ENCODE data around the gene GSTA5.
"Not testable (repeated sequence)": the region's sequence is repeated elsewhere in the genome, so short reads cannot be mapped to it uniquely, and the experiment has no call there.

Gene GSTA5

DNA sequence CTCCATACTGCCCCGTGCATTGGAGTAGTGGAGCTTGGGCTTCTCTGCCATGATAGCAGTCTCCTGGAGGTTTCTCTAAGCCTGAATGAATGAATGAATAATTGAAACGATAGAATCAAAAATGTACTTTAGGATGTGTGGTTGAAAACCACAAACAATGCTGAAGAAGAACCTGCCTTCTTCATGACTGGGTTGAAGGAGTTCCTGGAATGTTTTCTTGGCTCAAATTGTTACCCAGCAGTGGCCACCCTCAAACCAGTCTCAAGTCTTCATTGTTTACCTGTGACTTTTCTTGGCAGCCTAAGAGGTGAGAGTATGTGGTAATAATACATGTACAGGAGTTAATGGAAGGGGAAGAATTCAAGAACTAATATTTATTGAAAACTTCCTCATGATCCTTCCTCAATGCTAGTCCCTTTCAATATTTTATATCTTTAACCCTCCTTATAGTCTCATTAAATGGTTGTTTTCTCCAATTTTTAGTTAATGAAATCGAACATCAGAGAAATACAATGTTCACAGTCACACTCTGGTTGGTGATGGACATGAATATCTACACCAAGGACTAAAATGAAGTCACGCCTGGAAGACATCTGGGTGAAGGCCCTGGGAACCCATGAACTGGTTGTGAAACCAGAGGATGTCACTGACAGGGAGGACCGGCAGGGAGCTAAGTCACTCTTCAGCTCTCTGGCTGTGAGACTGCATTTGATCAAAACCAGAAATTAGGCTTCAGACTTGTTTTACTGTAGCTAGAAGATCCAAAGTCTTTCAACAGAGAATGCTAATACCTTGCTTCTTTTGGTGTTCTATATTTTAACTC is at the start of gene GSTA5:
Gene GSTA5, minus strand, starts transcription at position 51 of the 823 bp plus-strand sequence.
- DNase-seq, result no peak

DNA sequence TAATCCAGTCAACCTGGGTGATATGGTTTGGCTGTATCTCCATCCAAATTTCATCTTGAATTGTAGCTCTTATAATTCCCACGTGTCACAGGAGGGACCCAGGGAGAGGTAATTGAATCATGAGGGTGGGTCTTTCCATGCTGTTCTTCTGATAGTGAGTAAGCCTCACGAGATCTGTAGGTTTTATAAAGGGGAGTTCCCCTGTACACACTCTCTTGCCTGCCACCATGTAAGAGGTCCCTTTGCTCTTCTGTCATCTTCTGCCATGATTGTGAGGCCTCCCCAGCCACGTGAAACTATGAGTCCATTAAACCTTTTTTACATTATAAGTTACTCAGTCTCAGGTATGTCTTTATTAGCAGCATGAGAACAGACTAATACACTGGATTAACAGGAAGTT is 49.4 kb upstream of the GSTA5 start:
- no peak for DNase-seq

DNA sequence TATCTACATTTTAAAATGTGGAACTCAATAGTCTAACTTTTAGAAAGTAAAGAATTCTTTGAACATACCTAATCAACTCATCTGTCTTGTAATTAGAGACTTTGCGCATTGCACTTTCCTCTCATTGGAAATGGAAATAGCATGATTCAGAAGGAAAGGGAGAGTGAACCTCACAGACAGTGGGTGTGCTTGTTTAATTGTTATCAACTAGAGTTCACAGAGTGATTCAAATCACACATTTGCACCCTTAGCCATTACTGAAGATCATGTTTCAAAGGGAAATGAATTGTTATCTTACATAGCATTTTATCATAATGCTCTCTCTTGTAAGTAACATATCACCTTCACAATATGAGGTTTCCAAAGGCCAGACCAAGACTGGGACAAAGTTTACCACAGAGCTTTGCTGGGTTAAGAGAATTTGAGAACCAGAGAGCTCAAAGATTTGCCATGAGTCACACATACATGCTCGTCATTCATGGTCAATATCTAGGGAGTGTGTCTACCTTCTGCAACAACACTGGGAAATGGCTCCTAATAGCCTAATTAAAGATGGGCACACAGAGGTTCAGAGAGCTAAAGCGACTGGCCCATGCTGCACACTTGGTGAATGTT is 47.4 kb upstream of the GSTA5 start:
- DNase-seq, result no peak

DNA sequence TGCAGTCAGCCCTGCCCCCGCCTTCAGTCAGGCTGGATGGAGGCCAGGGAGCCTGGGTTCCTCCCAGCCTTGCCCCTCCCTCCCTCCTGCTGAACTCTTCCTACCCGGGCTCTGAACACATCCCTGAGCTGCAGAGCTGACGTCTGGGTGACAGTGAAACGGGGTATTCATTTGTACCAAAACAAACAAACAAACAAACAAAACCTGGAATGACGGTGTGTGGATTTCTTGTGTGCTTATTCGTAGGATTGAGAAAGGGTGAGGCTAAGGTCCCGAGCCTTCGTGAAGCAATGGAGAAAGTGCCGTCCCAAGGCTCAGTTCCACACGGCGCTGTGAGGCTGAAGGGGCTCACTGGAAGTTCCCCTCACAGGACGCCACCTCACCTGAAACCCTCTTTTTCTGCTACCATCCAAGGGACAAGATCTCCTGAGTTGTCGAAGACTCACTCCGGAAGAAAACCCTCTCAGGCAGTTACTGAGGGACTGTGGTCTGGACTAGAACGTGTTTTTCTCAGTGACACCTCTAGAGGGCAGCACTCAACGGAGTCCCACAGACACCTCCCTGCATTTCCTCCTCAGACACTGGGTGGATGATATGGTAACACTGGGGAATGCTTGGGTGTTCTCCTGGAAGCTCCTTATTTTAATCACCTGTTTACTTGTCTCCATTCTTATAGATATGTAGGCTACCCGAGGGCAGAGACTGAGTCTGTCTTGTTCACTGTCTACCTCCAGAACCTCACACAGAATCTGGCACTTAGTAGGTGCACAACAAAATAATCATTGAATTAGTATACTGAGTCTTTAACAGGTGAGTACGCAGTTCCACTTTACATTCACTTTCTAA is 41.6 kb upstream of the GSTA5 start:
- peak; percentile 36 to 59 for DNase-seq

DNA sequence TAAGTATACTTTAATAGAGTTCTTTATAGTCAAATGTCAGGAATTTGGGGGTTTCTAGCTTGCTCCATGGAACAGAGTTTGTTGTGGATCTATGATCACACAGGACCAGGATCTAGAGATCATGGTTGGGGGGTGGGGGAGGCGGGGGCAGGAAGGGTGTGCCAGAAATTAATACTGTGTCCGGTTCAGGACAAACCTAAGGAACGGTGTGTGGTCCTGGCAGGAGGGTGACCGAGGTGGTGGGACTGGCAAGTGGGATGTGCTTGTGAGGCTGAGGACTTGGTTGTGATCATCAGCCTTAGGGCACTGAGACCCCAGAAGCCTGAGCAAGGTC is 41.0 kb upstream of the GSTA5 start:
- DNase-seq, result no peak

DNA sequence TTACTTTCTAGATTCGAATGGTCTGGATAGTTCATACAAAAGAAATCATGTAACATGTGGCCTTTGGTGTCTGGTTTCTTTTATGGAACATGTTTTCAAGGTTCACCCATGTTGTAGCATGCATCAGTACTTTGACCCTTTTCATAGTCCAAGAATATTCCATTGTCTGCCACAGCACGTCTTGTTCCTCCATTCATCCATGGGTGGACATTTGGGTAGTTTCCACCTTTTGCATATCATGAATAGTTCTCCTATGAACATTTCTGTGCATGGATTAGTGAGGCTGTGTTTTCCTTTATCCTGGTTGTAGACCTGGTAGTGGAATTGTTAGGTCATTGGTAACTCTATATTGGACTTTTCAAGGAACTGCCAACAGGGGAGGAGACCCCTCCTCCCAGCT is 37.2 kb upstream of the GSTA5 start:
- DNase-seq, result no peak

DNA sequence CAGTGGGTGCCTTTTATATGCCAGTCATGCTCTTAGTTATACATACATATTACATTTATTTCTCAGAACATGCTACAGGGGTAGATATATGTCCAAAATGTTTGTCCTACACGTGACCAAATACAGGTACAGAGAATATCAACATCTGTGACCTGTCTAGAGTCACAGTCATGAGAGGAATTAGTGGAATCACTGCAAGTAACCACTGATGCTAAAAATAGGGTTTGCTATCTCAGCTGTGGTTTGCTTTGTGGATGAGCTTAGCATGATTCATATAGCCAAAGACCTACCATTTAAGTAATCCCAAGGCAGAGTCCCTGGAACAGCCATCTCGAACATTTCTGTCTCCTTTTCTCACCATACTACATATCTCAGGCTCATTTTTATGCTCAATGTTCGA is 36.6 kb upstream of the GSTA5 start:
- DNase-seq, result no peak

DNA sequence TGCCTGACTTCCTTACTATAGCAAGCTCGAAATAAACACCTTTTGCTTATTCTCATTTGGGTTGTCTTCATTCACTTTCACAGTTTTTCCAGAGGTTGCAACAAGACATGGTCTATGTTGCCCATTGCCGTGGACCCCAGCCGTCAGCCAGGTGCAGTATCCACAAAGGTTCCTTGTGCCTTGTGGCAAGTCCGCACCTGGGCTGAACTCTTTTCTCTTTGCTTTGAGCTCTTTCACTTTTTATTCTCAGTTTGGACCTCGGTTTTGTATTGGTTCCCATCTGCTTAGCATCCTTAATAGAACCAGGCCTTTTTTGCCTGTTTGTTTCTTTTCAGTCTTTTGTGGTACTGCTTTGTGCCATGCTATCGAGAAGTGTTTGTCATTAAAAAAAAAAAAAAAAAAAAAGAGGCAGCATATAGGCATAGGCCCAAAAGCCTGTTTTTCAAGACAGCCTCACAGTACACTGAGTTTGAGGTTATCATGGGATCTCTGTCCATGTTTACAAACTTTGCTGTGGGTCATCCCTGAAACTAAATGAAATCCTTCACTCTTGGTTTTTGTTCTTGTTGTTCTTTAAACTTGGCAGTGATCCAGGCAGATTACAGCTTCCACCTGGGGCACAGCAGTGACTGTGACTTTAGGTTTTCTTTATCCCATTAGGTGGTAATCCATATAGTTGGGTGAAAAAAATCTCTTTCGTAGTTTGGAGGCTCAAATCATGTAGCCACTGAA is 35.6 kb upstream of the GSTA5 start:
- no peak for DNase-seq

DNA sequence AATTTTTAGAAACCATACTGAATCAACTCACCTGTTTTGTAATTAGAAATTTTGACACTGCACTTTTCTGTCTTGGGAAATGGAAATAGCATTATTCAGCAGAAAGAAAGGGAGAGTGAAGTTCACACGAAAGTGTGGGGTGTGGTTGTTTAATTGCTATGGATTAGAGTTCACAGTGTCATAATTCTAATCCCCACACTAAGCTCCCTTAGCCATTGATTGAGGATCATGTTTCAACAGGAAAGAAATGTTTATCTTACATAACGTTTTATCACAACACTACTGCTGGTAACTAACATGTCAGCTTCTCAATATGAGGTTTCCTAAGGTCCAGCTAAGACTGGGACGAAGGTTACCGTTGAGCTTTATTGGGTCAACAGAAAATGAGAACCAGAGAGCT is 31.4 kb upstream of the GSTA5 start:
- DNase-seq, result no peak

DNA sequence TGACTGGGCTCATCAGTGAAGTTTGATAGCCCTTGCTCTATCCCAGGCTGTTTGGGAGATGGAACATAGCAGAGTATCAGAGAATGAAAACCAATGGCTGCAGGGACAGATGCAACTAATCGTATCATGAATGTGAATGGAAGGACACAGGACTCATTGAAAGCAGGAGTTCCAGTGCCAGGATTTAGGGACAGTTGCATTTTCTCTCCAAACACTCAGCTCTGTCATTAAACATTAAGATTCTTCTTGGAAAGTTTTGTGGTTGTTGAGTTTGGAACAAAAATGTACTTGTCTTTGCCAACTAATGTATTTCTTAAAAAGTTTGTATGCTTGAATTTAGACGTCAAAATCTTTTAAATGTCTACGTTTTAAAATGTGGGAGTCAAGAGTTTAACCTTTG is 31.0 kb upstream of the GSTA5 start:
- DNase-seq, result no peak

DNA sequence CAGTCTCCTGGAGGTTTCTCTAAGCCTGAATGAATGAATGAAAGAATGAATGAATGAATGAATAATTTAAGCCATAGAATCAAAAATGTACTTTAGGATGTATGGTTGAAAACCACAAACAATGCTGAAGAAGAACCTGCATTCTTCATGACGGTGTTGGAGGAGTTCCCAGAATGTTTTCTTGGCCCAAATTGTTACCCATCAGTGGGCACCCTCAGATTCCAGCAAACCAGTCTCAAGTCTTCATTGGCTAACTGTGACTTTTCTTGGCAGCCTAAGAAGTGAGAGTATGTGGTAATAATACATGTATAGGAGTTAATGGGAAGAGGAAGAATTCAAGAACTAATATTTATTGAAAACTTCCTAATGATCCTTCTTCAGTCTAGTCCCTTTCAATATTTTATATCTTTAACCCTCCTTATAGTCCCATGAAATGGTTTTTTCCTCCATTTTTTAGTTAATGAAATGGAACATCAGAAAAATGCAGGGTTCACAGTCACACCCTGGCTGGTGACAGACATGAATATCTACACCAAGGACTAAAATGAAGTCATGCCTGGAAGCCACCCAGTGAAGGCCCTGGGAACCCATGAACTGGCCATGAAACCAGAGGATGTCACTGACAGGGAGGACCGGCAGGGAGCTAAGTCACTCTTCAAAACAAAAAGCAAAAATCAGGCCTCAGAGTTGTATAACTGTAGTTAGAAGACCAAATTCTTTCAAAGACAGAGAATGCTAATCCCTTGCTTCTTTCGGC is 29.9 kb upstream of the GSTA5 start:
- not testable (repeated sequence) for DNase-seq

DNA sequence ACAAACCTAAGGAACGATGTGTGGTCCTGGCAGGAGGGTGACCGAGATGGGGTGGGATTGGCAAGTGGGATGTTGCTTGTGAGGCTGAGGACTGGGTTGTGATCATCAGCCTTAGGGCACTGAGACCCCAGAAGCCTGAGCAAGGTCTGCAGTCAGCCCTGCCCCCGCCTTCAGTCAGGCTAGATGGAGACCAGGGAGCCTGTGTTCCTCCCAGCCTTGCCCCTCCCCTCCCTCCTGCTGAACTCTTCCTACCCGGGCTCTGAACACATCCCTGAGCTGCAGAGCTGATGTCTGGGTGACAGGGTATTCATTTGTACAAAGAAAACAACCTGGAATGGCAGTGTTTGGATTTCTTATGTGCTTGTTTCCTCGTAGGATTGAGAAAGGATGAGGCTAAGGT is 28.3 kb upstream of the GSTA5 start:
- DNase-seq, result not testable (repeated sequence)

DNA sequence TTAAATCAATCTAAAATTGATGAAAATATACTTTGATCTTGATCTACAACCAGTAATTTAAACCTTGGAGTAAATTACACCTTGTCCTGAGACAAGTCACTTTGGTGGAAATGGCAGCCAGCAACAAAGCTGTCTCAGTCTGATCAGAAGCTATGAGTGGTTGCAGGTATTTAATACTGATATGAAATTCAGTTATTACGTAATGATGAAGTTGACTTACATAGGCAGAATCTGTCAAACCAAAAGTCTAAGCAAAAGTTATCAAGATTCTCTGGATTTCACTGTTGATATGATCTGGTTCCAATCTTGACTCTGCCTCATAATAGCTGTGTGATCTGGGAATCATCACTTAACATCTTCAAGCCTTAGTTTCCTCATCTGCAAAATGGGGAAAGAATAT is 27.6 kb upstream of the GSTA5 start:
- no peak for DNase-seq

DNA sequence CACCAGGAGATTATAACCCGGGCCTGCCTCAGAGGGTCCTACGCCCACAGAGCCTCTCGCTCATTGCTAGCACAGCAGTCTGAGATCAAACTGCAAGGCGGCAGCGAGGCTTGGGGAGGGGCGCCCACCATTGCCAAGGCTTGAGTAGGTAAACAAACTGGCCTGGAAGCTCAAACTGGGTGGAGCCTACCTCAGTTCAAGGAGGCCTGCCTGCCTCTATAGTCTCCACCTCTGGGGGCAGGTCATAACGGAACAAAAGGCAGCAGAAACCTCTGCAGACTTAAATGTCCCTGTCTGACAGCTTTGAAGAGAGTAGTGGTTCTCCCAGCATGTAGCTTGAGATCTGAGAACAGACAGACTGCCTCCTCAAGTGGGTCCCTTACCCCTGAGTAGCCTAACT is 20.5 kb upstream of the GSTA5 start:
- not testable (repeated sequence) for DNase-seq

DNA sequence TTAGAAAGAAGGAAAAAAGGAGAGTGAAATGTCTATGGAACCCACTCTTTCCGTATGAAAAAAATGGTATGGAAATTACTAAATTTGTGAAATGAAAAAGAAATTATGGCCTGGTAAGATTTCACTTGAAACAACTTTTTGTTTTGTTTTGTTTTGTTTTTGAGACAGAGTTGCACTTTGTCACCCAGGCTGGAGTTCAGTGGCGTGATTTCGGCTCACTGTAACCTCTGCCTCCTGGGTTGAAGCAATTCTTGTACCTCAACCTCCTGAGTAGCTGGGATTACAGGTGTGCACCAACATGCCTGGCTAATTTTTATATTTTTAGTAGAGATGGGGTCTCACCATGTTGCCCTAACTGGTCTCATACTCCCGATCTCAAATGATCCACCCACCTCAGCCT is 17.8 kb upstream of the GSTA5 start:
- no peak for DNase-seq

DNA sequence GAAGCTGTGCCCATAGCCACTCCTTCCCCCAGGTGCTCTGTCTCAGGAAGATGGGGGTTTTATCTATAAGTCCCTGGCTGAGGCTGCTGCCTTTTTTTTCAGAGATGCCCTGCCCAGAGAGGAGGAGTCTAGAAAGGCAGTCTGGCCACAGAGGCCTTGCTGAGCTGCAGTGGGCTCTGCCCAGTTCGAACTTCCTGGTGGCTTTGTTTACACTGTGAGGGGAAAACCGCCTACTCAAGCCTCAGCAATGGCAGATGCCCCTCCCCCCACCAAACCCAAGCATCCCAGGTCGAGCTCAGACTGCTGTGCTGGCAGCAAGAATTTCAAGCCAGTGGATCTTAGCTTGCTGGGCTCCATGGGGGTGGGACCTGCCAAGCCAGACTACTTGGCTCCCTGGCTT is 15.5 kb upstream of the GSTA5 start:
- not testable (repeated sequence) for DNase-seq

DNA sequence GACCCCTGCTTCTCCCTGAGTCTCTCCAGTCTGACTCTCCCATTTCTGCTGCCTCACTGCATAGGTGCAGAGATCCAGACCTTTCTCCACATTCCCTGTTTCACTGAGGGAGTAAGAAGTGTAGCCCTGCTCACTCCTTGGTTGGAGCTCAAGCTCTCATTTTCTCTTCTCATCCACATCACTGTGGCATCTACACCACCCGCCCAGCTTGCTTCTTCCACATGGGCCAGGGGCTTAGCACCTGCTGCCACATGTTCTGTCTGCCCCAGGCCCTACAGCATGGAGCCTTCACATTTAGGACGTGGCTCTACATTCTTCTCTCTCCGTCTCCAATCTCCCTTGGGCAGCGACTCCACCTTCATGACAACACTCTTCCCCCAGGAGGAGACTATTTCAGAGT is 8.5 kb upstream of the GSTA5 start:
- DNase-seq, result no peak

DNA sequence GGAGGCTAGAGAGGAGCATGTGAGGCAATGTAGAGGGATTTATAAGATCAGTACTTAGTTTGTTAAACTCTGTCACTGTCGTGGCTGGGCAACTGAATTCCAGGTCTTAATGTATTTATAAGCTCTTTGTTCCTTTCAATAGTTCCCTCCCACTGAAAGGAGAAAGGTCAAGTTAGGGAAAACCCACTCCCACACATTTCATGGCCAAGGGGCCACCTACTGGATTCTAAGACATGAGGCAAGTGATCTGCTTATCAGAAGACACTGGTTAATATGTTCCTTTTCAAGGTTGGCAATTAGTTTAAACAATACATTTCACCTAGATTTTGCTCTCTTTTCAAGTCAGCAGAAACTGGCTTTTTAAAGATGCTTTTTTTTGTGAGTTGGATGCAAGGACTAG is 5.4 kb upstream of the GSTA5 start:
- DNase-seq, result no peak

DNA sequence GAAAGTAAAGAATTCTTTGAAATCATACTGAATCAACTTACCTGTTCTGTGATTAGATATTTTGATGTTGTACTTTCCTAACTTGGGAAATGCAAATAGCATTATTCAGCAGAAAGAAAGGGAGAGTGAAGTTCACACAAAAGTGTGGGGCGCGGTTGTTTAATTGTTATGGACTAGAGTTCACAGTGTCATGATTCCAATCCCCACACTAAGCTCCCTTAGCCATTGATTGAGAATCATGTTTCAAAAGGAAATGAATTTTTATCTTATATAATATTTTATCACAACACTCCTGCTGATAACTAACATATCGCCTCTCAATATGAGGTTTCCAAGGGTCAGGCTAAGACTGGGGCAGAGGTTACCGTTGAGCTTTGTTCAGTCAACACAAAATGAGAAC is 3.0 kb upstream of the GSTA5 start:
- DNase-seq, result no peak

DNA sequence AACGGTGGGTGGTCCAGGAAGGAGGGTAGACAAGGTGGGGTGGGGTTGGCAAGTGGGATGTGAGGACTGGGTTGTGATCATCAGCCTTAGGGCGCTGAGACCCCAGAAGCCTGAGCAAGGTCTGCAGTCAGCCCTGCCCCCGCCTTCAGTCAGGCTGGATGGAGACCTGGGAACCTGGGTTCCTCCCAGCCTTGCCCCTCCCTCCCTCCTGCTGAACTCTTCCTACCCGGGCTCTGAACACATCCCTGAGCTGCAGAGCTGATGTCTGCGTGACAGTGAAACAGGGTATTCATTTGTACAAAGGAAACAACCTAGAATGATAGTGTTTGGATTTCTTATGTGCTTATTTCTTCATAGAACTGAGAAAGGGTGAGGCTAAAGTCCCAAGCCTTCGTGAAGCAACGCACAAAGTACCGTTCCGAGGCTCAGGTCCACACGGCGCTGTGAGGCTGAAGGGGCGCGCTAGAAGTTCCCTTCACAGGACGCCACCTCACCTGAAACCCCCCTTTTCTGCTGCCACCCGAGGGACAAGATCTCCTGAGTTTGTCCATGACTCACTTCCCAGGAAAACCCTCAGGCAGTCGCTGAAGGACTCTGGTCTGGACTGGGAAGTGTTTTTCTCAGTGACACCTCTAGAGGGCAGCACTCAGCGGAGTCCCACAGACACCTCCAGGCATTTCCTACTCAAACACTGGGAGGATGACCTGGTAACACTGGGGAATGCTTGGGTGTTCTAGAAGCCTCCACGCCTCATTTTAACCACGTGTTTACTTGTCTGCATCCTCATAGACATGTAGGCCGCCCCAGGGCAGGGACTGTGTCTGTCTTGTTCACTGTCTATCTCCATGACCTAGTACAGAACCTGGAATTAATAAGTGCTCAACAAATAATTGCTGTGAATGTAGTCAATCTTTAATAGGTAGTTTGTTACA is 1.2 kb downstream of the GSTA5 start:
- DNase-seq, result peak; percentile 27 to 30

DNA sequence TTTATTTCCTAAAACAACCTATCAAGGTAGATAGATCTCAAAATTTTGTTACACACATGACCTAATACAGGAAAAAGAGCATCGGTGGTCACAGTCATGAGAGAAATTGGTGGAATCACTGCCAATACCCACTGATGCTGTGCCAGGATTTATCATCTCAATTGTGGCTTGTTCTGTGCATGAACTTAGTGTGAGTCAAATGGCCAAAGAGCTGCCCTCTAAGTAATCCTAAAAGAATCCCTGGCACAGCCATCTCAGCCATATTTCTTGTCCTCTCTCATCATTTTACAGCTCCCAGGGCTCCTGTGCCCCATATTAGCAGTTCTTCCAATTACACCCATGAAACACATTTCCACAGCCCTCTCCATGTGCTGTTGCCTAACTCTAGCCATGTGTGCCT is 6.1 kb downstream of the GSTA5 start:
- DNase-seq, result no peak

Data from stimulated activated CD4-positive, alpha-beta T cell treated with anti-CD3 and anti-CD28 coated beads, Interleukin-4, amount 100 ng/mL, for 4 hours (primary cell).